Body of pancreas (tissue), 4 donors: ENCODE measurements around the gene POLN.
"Not testable (repeated sequence)": the region's sequence is repeated elsewhere in the genome, so short reads cannot be mapped to it uniquely, and the experiment has no call there.

Source experiments
- CTCF ChIP-seq, 7 experiments: fragments of 450-650 bp in 4 of 7; fragments of 200-600 bp in 3 of 7; sonication (generic) in 3 of 7; IDR thresholded peaks; one replicate each; pipeline ENCODE4 v1.5.1; 2016 to 2019; ENCODE audit warnings: antibody characterized with exemption in 7 of 7
- POLR2A ChIP-seq, 3 donors: fragments of 450-650 bp; IDR thresholded peaks; one replicate each; pipeline ENCODE4 v1.6.1; 2016; ENCODE audit warnings: antibody characterized with exemption in 3 of 3, mild to moderate bottlenecking in 2 of 3

GRCh38 chr4:2221378-2221777 lies 20.5 kb downstream of the POLN start:
- not testable (repeated sequence) for TF ChIP-seq CTCF, POLR2A (IDR thresholded peaks at IDR 0.05)
